ENCODE results near the gene CDH22.

- TF ChIP-seq REST (IDR thresholded peaks at IDR 0.05; ENCODE audit: insufficient read depth in 1 of 2, low read depth in 2 of 2, low read length in 2 of 2) (no peak), POLR2AphosphoS5 (IDR thresholded peaks at IDR 0.05; ENCODE audit: low read depth, low read length) (no peak), SIN3A (IDR thresholded peaks at IDR 0.05; ENCODE audit: borderline replicate concordance, insufficient read depth, low read length) (no peak)
Measured at GRCh38 chr20:46291401-46291800, 16.9 kb downstream of the CDH22 start.
